Sigmoid colon (tissue), 4 donors: ENCODE data around the gene GBP4.

Experiments
- CTCF ChIP-seq, 4 experiments: fragments of 450-650 bp in 3 of 4; fragments of 200-600 bp in 1 of 4; IDR thresholded peaks; one replicate each; pipeline ENCODE4 v1.5.1; 2016 to 2019; ENCODE audit warnings: antibody characterized with exemption in 4 of 4, mild to moderate bottlenecking in 3 of 4, moderate library complexity in 2 of 4
- EP300 ChIP-seq, 4 donors: sonication (generic); formaldehyde crosslinking; IDR thresholded peaks; one replicate each; pipeline ENCODE4 v1.6.1; 2017; ENCODE audit warnings: antibody characterized with exemption in 4 of 4
- POLR2A ChIP-seq, 2 donors: fragments of 450-650 bp; IDR thresholded peaks; one replicate each; pipeline ENCODE4 v1.6.1; 2016; ENCODE audit warnings: antibody characterized with exemption in 2 of 2, mild to moderate bottlenecking in 2 of 2, moderate library complexity in 2 of 2
- POLR2AphosphoS5 ChIP-seq, 4 donors: sonication (generic); formaldehyde crosslinking; IDR thresholded peaks; one replicate each; pipeline ENCODE4 v1.6.1; 2017; ENCODE audit warnings: antibody characterized with exemption in 4 of 4

- TF ChIP-seq POLR2A (IDR thresholded peaks at IDR 0.05) (no peak), CTCF (IDR thresholded peaks at IDR 0.05) (no peak), EP300 (IDR thresholded peaks at IDR 0.05) (no peak), POLR2AphosphoS5 (IDR thresholded peaks at IDR 0.05) (no peak)
Observed at GRCh38 chr1:89198081-89198480, 661 bp downstream of the GBP4 start.
